NCI-H1694 treated with DMSO at 0.1 percent for 48 hours (cell line): ENCODE data around the gene ANKRD18A.
"Not testable (repeated sequence)": the region's sequence is repeated elsewhere in the genome, so short reads cannot be mapped to it uniquely, and the experiment has no call there.

Experiments used
- DNase-seq: peaks from one replicate; lab custom pipeline; 2025; lab: John Stamatoyannopoulos, UW

Gene ANKRD18A

DNA sequence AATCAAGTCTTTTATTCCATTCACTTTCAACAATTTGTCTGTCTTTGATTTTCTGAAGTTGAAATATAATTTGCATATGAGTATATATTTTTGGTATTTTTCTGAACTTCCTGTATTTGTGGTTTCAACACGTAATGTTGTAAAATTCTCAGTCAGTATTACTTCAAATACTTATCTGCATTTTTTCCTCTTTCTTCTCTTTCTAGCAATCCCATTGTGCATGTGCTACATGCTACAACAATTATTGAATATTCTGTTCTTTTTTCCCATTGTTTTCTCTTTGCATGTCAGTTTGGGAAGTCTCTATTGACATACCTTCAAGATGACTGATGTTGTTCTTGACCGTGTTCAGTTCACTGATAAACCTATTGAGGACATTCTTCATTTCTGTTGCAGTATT lies 5.6 kb upstream of the ANKRD18A start:
- no peak for DNase-seq

DNA sequence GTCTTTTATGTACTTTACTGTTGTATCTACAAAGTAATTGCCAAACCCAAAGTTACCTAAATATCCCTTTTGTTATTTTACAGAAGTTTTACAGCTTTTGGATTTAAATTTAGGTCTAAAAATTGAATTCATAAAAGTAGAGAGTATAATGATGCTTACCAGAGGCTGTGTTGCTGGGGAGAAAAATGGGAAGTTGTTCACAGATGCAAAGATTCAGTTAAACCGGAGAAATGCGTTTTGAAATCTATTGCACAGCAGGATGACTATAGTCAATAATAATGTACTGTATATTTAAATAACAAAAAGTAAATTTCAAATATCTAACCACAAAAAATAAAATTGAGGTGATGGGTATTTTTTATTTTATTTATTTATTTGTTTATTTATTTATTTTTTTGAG lies 2.6 kb upstream of the ANKRD18A start:
- DNase-seq = no peak

DNA sequence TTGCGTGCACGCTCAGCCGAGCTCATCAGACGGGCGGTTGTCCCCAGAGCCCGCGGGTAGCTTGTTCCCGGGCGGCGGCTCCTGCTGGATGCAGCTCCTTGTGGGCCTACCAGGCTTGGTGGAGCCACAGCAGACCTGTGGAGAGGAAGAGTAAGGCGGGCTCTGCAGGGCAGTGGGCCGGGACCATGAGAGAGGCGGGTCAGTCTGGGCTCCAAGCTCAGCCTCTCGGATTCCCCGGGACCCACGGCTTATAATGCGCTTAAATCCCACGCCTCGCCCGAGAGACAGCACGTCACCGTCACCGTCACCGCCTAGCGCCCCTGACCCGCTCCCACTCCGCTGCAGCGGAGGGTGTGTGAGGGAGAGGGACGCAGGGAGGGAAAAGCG lies 1.9 kb upstream of the ANKRD18A start:
- peak; percentile 66 for DNase-seq

DNA sequence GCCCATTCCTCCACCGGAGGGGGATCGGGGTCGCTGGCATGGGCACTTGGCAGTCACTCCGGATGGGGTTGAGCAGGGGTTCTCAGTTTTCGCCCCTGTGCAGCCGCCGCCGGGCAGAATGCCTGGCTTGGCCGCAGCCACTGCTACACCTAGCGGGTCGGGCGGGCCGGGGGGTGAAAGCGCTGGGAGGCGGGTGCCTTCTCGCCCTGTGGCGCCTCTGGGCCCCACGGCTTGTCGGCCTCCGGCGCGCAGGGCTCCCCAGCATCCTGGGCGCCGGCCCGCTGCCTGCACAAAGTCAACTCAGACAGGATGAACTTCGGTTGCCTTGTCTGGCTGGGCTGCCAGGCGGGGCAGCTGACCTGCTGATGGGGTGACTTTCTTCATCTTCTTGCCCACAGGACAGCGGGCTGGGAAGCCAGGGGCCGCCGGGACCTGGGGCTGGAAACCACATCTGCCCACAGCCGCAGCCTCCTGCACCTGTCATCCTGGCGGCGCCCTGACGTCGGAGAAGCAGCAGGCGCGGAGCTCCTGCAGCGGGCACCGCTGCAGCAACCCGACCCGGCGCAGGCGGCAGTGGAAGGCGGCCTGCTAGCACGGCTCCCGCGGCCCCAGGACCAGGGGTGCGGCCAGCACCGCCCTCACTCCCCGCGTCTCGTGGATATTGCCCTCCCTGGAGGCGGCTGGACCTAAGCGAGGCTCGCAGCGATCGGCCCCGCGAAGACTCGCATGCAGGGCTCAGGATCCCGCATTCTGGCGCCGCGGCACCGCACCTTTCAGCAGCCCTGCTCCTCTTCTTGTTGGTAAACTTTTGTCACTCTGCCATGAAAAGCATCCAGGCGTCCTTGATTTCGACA lies 1.3 kb upstream of the ANKRD18A start:
- peak; percentile 24 for DNase-seq

DNA sequence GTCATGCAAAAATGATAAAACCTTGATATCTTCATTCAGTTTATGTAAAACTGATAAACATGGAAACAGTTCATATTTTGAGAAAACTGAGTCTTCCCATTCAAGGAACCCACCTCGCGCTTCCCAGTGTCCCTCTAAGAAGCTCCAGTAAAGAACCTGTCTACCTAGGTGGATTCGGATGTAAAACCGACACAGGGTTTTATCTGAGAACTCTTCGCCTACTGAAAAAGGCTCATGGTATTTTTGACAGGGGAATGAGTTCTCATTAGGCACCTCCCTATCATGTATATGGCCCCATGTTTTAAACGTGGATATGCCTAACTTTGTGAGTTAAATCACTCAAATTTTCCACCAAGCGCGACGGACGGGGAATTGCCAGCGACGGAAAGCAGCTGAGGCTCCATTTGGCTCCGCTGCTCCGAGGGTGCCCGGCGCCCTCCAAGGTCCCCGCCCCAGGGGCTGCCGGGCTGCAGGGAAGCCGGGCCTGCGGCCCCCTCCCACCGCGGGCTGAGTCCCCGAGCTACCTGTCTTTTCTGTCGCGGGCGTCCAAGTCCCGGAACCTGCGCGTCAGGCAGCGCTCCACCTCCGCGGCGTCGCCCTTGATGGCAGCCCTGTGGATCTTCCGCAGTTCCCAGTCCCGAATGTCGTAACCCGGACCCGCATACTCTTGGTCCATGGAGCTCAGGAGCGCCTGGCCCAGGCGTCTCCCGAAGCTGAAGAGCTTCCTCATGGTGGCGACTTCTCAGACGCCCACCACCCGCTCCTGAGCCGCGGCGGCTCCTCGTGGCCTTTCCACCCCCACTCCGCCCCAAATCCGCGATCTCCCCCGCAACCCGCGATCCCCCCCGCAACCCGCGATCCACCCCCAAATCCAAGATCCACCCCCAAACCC lies 594 bp downstream of the ANKRD18A start:
- DNase-seq = peak; percentile 32

DNA sequence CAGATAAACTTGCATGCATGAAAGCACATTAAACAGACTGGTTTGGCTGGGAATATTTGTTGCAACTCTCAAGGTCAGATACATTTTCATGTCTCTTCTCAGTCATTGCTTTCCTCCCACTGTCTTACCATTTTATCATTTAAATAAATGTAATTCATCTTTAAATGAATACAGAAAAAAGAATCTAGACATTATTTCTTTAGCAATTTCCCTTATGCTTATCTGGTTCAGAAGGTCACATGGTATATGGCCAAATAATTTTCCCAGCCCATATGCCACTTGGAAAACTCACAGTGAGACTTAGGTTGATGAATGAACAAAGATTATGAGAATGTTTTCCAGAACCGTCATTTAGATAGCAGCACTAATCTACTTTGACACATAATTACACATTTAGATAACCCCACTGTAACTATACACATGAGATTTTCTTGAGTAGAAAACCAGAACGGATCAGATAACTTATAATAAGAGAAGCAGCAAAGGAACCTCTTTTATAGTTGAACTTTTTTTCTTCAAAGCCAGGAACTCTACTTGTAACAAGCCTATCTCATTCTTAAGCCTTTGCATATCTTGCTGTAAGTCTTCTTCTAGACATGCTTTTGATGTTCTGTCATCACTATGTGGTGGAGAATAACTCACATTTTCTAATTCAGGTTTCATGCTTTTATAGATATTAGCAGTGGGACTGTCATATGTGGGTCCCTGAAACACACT lies 22.2 kb downstream of the ANKRD18A start:
- DNase-seq = not testable (repeated sequence)

DNA sequence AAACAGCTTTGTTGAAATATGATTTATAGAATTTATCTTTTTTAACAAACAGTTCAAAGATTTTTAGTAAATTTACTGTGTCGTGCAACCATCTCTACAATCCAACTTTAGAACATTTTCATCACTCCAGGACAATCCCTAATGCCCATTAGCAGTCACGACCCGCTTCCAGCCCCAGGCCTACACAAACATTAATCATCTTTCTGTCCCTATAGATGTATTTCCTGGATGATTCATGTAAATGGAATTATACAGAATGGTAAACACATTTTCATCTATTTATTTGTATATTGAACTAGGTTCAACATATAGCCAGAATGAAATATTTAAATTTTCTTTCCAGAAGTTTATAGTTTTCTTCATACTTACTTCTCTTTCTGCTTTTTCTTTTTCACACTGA lies 25.3 kb downstream of the ANKRD18A start:
- DNase-seq = not testable (repeated sequence)

DNA sequence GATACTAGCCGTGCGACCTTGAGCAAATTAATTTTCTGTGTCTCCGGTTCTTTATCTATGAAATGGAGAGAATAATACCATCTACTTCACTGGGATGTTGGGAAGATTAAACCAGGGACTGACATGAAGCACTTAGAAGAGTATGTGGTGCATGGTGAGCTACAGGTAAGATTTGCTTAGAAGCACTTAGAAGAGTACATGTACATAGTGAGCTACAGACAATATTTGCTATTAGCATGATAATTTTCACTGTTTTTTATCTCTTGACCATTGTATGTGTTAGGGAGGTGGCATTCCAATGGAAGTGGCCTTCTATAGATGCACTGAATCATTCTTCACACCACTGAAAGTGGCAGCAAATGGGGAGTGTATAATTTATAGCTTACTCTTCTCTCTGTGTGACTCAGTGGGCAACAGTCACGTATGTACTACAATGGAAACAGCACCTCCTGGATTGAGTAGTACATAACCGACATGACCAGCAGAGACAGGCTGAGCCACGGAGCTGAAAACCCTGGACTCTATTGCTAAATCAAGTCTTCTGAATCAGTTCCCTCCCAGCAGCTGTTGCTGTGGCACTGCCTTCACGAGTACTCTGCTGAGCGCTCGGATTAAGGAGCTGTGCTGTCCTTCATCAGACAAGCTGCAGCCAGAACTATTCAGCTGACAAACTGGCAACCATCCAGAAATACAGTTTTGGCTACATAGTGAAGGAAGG lies 28.9 kb downstream of the ANKRD18A start:
- not testable (repeated sequence) for DNase-seq

DNA sequence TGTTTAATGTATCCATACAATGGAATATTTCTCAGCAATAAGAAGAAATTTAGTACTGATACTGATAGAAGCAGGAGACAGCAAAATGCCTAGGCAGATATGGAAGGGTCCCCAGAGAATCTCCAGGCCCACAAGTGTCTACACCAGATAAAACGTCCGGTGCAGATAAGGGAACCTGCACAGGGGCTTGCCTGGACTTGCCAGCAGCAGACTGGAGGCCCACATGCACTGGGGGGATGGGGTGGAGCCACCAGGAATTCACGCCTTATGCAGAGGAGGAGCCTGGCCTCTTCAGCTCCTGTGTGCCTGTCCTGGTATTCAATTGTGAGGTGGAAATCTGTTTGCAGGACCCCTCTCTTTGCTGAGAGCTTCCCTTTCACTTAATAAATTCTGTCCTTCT lies 36.6 kb downstream of the ANKRD18A start:
- not testable (repeated sequence) for DNase-seq

DNA sequence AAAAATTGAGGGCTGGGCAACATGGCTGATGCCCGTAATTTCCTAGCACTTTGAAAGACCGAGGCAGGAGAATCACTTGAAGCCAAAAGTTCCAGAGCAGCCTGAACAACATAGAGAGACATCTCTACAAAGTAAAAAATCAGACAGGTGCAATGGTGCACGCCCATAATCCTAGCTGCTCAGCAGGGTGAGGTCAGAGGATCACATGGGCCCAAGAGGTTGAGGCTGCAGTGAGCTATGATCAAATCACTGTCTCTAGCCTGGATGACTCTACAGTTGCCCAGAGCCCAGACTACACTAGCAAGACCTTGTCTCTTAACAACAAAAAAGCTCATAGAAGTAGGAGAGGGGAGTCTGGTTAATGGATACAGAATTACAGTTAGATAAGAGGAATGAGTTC lies 40.3 kb downstream of the ANKRD18A start:
- not testable (repeated sequence) for DNase-seq

DNA sequence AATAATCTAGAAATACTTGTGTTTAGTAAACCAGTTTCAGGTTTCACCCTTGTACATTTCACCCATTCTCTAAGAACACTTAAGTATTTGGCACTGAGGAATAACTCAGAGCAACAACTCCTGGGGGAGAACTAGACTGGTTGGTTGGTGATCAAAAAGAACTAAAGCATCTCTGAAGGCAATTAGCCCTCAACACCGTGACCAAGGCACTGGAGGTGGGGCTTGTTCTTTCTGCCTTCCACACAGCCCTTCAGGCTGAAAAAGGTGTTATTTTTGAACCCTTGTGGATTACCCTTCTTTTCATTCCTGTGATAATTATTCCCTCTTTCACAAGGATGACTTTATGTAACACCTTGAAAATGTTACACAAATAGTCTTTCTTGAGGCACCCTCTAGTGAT lies 44.2 kb downstream of the ANKRD18A start:
- not testable (repeated sequence) for DNase-seq

DNA sequence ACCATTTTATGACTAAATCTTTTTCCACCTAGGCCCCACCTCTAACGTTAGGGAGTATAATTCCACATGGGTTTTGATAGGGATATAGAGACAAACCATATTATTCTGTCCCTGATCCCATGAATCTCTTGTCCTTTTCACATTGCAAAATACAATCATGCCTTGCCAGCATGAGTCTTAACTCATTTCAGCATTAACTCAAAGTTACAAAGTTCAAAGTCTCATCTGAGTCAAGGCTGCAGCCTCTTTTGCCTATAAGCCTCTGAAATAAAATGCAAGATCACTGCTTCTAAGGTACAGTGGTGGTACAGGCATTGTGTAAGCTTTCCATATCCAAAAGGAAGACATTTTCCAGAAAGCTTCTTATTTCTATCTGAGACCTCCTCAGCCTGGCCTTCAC lies 54.3 kb downstream of the ANKRD18A start:
- not testable (repeated sequence) for DNase-seq

DNA sequence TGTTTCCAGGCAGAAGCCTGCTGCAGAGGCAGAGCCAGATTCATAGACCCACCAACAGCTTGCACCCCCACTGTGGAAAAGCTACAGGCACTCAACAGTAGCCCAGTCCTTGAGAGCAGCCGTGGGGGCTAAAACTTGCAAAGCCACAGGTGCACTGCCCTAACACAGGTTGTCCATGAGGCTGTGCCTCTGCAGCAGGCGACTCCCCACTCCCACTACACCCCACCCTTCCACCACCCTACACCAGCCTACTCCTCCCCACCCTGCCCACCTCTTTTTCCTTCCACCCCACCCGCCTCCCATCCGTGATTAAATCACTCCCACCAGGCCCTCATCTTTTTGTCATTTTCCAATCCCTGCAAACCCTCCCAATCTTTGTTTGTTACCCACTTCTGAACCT lies 55.2 kb downstream of the ANKRD18A start:
- DNase-seq = not testable (repeated sequence)

DNA sequence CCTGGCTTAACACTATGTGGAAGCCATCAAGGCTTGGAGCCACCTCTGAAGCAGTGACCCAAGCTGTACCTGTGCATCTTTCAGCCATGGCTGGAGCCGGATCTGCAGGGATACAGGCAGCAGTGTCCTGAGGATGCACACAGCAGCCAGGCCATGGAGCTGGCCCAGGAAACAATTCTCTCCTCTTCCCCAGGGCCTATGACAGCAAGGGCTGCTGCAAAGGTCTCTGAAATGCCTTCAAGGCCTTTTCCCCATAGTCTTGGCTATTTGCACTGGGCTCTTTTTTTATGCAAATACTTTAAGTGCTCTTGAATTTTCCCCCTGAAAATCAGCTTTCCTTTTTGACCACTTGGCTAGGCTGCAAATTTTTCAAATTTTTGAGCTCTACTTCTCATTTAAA lies 56.5 kb downstream of the ANKRD18A start:
- not testable (repeated sequence) for DNase-seq

DNA sequence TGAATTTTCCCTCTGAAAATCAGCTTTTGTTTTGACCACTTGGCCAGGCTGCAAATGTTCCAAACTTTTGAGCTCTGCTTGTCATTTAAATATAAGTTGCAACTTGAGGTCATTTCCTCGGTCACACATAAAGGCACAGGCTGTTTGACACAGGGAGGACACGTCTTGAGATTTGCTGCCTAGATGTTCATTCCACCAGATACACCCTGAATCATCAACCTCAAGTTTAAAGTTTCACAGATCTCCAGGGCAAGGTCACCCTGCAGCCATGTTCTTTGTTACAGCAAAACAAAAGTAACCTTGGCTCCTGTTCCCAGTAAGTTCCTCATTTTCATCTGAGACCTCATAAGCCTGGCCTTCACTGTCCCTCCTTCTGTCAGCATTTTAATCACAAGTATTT lies 59.3 kb downstream of the ANKRD18A start:
- DNase-seq = not testable (repeated sequence)

DNA sequence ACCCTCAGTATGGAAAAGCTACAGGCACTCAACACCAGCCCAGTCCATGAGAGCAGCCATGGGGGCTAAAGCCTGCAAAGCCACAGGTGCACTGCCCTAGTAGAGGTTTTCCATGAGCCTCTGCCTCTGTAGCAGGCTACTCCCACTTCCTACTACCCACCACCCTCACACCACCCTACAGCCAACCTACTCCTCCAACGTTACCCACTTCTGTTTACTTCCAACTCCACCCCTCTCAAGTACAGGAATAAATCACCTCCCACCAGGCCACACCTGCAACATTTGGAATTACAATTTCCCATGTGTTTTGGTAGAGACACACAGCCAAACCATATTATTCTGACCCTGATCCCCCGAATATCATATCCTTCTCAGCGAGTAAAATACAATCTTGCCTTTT lies 61.2 kb downstream of the ANKRD18A start:
- DNase-seq = not testable (repeated sequence)

DNA sequence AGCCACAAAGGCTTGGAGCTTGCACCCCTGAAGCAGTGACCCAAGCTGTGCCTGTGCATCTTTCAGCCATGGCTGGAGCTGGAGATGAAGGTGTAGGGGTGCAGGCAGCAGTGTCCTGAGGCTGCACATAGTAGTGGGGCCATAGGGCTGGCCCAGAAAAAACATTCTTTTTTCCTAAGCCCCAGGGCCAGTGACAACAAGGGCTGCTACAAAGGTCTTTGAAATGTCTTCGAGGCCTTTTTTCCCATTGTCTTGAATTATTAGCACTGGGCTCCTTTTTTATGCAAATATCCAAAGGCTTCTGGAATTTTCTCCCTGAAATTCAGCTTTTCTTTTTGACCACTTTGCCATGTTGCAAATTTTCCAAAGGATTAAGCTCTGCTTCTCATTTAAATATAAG lies 62.6 kb downstream of the ANKRD18A start:
- DNase-seq = not testable (repeated sequence)

DNA sequence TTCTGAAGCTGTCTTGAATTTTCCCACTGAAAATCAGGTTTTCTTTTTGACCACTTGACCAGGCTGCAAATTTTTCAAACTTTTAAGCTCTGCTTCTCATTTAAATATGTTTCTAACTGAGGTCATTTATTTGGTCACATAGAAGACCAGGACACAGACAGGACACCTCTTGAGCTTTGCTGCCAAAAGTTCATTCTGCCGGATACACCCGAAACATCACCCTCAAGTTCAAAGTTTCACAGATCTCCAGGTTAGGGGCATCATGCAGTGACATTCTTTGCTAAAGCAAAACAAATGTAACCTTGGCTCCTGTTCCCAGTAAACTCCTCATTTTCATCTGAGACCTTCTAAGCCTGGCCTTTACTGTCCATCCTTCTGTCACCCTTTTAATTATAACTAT lies 65.4 kb downstream of the ANKRD18A start:
- DNase-seq = not testable (repeated sequence)

DNA sequence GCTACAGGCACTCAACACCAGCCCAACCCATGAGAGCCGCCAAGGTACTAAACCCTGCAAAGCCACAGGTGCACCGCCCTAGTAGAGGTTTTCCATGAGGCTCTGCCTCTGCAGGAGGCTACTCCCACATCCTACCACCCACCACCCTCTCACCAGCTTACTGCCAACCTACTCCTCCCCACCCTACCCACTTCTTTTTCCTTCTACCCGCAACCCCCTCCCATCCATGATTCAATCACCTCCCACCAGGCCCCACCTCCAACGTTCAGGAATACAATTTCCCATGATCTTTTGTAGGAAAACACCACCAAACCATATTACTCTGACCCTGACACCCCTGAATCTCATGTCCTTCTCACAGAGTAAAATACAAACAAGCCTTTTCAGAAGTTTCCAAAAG lies 67.4 kb downstream of the ANKRD18A start:
- not testable (repeated sequence) for DNase-seq

DNA sequence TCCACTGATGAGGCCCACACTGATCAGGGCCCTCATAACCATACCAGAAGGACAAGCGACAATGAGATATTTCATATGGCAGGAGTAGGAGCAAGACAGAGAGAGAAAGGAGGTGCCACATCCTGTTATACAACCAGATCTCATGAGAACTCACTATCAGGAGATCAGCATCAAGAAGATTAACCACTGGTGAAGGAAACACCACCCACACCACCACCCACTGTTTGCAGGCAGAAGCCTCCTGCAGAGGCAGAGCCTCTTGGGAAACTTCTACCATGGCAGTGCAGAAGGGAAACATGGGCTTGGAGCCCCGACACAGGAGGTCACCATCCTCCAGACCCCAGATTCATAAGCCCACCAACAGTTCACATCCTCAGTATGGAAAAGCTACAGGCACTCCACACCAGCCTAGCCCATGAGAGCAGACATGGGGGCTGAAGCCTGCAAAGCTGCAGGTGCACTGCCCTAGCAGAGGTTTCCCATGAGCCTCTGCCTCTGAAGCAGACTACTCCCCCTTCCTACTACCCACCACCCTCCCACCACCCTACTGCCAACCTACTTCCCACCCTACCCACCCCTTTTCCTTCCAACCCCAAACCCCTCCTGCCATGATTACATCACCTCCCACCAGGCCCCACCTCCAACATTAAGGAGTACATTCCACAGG lies 73.8 kb downstream of the ANKRD18A start:
- not testable (repeated sequence) for DNase-seq

DNA sequence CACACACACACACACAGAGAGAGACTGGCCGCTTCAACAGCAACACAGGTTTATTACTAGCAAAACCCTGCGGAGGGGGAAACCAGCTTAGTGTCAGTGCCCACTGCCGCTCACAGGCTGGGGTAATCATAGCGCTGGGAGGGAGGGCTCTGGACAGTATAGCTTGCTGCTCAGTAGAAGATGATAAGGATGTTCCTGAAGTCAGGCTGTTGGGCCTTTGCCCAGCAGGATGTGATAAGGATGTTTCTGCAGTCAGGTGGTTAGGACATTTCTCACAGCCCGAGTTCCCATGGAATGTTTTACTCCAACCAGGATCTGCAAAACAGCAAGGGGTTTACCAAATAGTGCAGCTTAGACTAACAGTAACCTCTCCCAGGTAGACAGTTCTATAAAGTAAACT lies 79.9 kb downstream of the ANKRD18A start:
- DNase-seq = not testable (repeated sequence)
